Endodermal cell (in vitro differentiated cells): ENCODE data around the gene PRKAG2. TPM values are rescaled to one million over a fixed set of nuclear protein-coding genes. Genes with fewer than 3 reads are reported as not detected.

ENCODE experiments used
- DNase-seq: peaks from one replicate; pipeline ENCODE4 v3.0.0-alpha.2; 2017
- H3K27ac ChIP-seq: 2 replicates; pipeline ENCODE4 v1.5.1; 2013; ENCODE audit warnings: mild to moderate bottlenecking, low read depth, low read length, moderate library complexity
- H3K27me3 ChIP-seq: 2 replicates; pipeline ENCODE4 v1.6.1; 2013; ENCODE audit warnings: mild to moderate bottlenecking, low read length, moderate library complexity; ENCODE audit not compliant: insufficient read depth, control insufficient read depth, poor library complexity, severe bottlenecking
- H3K36me3 ChIP-seq: 2 replicates; pipeline ENCODE4 v1.7.0; 2013; ENCODE audit warnings: mild to moderate bottlenecking, low read length, moderate library complexity; ENCODE audit not compliant: control insufficient read depth, insufficient read depth
- H3K4me1 ChIP-seq: one replicate; pipeline ENCODE4 v1.7.0; 2013; ENCODE audit warnings: low read length; ENCODE audit not compliant: control insufficient read depth, insufficient read depth
- H3K4me3 ChIP-seq: 2 replicates; pipeline ENCODE4 v1.5.1; 2013; ENCODE audit warnings: mild to moderate bottlenecking, low read length, moderate library complexity
- H3K9ac ChIP-seq: 2 replicates; pipeline ENCODE4 v1.6.1; 2013; ENCODE audit warnings: mild to moderate bottlenecking, low read length, moderate library complexity; ENCODE audit not compliant: poor library complexity, severe bottlenecking; ENCODE audit errors: extremely low read depth
- H3K9me3 ChIP-seq: 2 replicates; pipeline ENCODE4 v1.6.1; 2013; ENCODE audit warnings: mild to moderate bottlenecking, low read length, moderate library complexity; ENCODE audit not compliant: control insufficient read depth
- H3K27ac Mint-ChIP-seq: 2 replicates; pipeline ENCODE4 v1.8.0; 2020; ENCODE audit warnings: mixed read lengths
- H3K27me3 Mint-ChIP-seq: 2 replicates; pipeline ENCODE4 v1.8.0; 2021; ENCODE audit warnings: mild to moderate bottlenecking, mixed read lengths; ENCODE audit not compliant: insufficient read depth
- H3K36me3 Mint-ChIP-seq: 2 replicates; pipeline ENCODE4 v1.8.0; 2020; ENCODE audit warnings: low read depth, mixed read lengths
- H3K4me1 Mint-ChIP-seq: 2 replicates; pipeline ENCODE4 v1.8.0; 2020; ENCODE audit warnings: mixed read lengths
- H3K4me3 Mint-ChIP-seq: 2 replicates; pipeline ENCODE4 v1.8.0; 2020; ENCODE audit warnings: mild to moderate bottlenecking, moderate library complexity, mixed read lengths
- H3K9me3 Mint-ChIP-seq: 2 replicates; pipeline ENCODE4 v1.8.0; 2020; ENCODE audit warnings: mild to moderate bottlenecking, mixed read lengths
- WGBS, 2 experiments: methylation state at CpG; one replicate each; pipeline versions ENCODE4 v1.1.5 to v1.1.7; 2013; ENCODE audit warnings: missing lambda C conversion rate in 2 of 2, mixed read lengths in 1 of 2; ENCODE audit not compliant: insufficient coverage in 1 of 2, insufficient read length in 1 of 2; 5-methylcytosine and 5-hydroxymethylcytosine counted together
- total RNA-seq, 2 donors: library from RNA; stranded (reverse); fragmentation: NEBNext Ultra II Directional in 1 of 2; extraction: Animal tissue kit (Norgen Biotek cat#: 25700) in 1 of 2; gene quantifications; 2 replicates in 1 of 2; 3 replicates in 1 of 2; pipeline ENCODE4 v1.2.1, GENCODE V29; 2021
- TF ChIP-seq, protein P1 (sequence below): fragments of 200-600 bp; sonication (generic); conservative IDR thresholded peaks from 2 replicates; pipeline ENCODE4 v1.5.0; 2021; ENCODE audit warnings: antibody characterized with exemption, mild to moderate bottlenecking

PRKAG2 gene
- total RNA-seq, 2 donors from 2014 or later, result 17.2 to 20.7 TPM

DNA sequence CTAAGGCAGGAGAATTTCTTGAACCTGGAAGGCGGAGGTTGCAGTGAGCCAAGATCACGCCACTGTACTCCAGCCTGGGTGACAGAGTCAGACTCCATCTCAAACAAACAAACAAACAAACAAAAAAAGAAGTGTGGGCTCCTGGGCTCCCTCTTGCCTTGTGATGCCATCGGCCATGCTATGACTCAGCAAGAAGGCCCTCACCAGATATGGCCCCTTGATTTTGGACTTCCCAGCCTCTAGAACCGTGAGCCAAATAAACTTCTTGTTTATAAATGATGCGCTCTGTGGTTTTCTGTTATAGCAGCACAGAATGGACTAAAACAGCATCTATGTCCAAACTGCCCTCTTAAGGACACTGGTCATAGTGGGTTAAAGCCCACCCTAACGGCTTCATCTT, 327.3 kb downstream of the PRKAG2 start:
- no peaks in the 10 kb centered on the region for H3K4me1 ChIP-seq
- Mint-ChIP-seq H3K9me3 (no peaks in the 10 kb centered on the region), H3K4me3 (no peak overlapping the region), H3K36me3 (no peaks in the 10 kb centered on the region), H3K27ac (no peak overlapping the region), H3K27me3 (peaks cover 6% of the 10 kb centered on the region), H3K4me1 (no peaks in the 10 kb centered on the region)
- peaks cover 5% of the 10 kb centered on the region for H3K9me3 ChIP-seq
- H3K27me3 ChIP-seq, result no peaks in the 10 kb centered on the region
- no peak for DNase-seq
- H3K36me3 ChIP-seq, result no peaks in the 10 kb centered on the region
- H3K9ac ChIP-seq, result no peak overlapping the region
- H3K27ac ChIP-seq, result no peak overlapping the region
- TF ChIP-seq, protein P1, sequence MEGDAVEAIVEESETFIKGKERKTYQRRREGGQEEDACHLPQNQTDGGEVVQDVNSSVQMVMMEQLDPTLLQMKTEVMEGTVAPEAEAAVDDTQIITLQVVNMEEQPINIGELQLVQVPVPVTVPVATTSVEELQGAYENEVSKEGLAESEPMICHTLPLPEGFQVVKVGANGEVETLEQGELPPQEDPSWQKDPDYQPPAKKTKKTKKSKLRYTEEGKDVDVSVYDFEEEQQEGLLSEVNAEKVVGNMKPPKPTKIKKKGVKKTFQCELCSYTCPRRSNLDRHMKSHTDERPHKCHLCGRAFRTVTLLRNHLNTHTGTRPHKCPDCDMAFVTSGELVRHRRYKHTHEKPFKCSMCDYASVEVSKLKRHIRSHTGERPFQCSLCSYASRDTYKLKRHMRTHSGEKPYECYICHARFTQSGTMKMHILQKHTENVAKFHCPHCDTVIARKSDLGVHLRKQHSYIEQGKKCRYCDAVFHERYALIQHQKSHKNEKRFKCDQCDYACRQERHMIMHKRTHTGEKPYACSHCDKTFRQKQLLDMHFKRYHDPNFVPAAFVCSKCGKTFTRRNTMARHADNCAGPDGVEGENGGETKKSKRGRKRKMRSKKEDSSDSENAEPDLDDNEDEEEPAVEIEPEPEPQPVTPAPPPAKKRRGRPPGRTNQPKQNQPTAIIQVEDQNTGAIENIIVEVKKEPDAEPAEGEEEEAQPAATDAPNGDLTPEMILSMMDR, result no peak
- 91 to 94% methylated on average over 4 to 6 of the region's 6 CpGs for WGBS, 2 experiments
- no peak overlapping the region for H3K4me3 ChIP-seq

DNA sequence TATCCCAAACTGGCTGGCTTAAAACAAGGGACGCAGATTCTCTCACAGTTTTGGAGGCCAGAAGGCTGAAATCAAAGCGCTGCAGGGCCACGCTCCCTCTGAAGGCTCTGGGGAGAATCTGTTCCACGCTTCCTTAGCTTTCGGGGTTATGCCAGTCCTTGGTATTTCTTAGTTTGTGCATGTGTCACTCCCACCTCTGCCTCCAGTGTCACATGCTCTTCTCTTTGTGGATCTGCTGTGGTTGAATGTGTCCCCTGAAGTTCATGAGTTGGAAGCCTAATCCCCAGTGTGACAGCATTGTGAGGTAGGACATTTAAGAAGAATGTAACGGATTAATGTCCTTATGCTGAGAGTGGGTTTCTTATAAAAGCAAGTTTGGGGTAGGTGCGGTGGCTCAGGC, 327.8 kb downstream of the PRKAG2 start:
- DNase-seq, result no peak
- Mint-ChIP-seq H3K27ac (no peak overlapping the region), H3K36me3 (no peaks in the 10 kb centered on the region), H3K9me3 (no peaks in the 10 kb centered on the region), H3K4me1 (no peaks in the 10 kb centered on the region), H3K4me3 (no peak overlapping the region), H3K27me3 (peaks cover 6% of the 10 kb centered on the region)
- 94 to 95% methylated on average over 7 of the region's 7 CpGs for WGBS, 2 experiments
- Histone ChIP-seq H3K27ac (no peak overlapping the region), H3K4me3 (no peak overlapping the region), H3K27me3 (no peaks in the 10 kb centered on the region), H3K36me3 (no peaks in the 10 kb centered on the region), H3K4me1 (no peaks in the 10 kb centered on the region), H3K9ac (no peak overlapping the region), H3K9me3 (peaks cover 5% of the 10 kb centered on the region)
- TF ChIP-seq, protein P1, result no peak

DNA sequence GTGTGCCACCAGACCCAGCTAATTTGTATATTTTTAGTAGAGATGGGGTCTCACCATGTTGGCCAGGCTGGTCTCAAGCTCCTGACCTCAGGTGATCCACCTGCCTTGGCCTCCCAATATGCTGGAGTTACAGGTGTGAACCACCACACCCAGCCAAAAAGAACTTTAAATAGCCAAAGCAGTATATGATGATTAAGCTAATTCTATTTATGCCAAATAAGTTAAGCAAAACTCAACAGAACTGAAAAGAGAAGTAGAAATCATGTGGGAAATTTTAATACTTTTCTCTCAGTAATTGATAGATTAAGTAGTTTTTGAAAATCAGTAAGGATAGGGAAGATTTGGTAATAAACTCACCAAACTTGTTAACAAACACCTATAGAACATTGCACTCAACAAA, 332.7 kb downstream of the PRKAG2 start:
- TF ChIP-seq, protein P1, result no peak

More for the DNA sequence above, 332.7 kb downstream of the PRKAG2 start:
- no peak overlapping the region for H3K4me3 Mint-ChIP-seq
- DNase-seq, result no peak
- no peaks in the 10 kb centered on the region for H3K27me3 ChIP-seq
- H3K36me3 ChIP-seq, result no peaks in the 10 kb centered on the region
- H3K36me3 Mint-ChIP-seq, result no peaks in the 10 kb centered on the region
- no peak overlapping the region for H3K27ac ChIP-seq
- H3K27ac Mint-ChIP-seq, result no peak overlapping the region
- H3K9ac ChIP-seq, result no peak overlapping the region
- H3K9me3 Mint-ChIP-seq, result no peaks in the 10 kb centered on the region
- H3K9me3 ChIP-seq, result no peaks in the 10 kb centered on the region
- H3K27me3 Mint-ChIP-seq, result peaks cover 6% of the 10 kb centered on the region
- peaks cover under 1% of the 10 kb centered on the region for H3K4me1 Mint-ChIP-seq
- H3K4me3 ChIP-seq, result no peak overlapping the region
- no peaks in the 10 kb centered on the region for H3K4me1 ChIP-seq
